ENCODE data around the gene BABAM2. TPM values are rescaled to one million over a fixed set of nuclear protein-coding genes. Genes with fewer than 3 reads are reported as not detected.
"Not testable (repeated sequence)": the region's sequence is repeated elsewhere in the genome, so short reads cannot be mapped to it uniquely, and the experiment has no call there.

BABAM2 gene
- total RNA-seq, 3 donors from 2014 or later = 34.8 to 42.4 (median 41.3) TPM

DNA sequence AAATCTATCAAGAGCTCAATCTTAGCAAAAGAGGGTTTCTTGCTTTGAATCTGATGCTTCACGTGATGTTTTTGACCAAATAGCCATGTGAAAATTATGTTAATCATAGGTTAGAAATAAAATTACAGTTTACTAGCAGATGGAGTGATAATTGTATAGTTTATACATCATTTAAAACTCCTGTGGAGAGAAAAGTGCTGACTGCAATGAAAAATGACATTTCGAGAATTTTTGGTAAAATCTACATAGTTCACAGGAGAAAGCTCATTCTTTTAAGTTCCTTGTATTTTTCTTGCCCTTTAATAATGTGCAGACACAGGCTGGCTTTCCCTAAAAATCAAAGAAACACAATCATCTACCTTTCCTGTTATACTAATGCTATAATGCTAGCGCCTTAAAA is 33.6 kb upstream of the BABAM2 start:
- ATAC-seq = no peak
- no peaks in the 10 kb centered on the region for H3K9me3 ChIP-seq
- intact Hi-C loops (cut with DNase I, micrococcal nuclease) = no loop called here
- no peak for DNase-seq
- no peaks in the 10 kb centered on the region for H3K4me1 ChIP-seq (ENCODE audit: low read depth)
- H3K4me3 ChIP-seq = no peak overlapping the region
- no peaks in the 10 kb centered on the region for H3K36me3 ChIP-seq (ENCODE audit: low read depth)
- TF ChIP-seq, protein P1, sequence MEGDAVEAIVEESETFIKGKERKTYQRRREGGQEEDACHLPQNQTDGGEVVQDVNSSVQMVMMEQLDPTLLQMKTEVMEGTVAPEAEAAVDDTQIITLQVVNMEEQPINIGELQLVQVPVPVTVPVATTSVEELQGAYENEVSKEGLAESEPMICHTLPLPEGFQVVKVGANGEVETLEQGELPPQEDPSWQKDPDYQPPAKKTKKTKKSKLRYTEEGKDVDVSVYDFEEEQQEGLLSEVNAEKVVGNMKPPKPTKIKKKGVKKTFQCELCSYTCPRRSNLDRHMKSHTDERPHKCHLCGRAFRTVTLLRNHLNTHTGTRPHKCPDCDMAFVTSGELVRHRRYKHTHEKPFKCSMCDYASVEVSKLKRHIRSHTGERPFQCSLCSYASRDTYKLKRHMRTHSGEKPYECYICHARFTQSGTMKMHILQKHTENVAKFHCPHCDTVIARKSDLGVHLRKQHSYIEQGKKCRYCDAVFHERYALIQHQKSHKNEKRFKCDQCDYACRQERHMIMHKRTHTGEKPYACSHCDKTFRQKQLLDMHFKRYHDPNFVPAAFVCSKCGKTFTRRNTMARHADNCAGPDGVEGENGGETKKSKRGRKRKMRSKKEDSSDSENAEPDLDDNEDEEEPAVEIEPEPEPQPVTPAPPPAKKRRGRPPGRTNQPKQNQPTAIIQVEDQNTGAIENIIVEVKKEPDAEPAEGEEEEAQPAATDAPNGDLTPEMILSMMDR (IDR thresholded peaks at IDR 0.05) = no peak

DNA sequence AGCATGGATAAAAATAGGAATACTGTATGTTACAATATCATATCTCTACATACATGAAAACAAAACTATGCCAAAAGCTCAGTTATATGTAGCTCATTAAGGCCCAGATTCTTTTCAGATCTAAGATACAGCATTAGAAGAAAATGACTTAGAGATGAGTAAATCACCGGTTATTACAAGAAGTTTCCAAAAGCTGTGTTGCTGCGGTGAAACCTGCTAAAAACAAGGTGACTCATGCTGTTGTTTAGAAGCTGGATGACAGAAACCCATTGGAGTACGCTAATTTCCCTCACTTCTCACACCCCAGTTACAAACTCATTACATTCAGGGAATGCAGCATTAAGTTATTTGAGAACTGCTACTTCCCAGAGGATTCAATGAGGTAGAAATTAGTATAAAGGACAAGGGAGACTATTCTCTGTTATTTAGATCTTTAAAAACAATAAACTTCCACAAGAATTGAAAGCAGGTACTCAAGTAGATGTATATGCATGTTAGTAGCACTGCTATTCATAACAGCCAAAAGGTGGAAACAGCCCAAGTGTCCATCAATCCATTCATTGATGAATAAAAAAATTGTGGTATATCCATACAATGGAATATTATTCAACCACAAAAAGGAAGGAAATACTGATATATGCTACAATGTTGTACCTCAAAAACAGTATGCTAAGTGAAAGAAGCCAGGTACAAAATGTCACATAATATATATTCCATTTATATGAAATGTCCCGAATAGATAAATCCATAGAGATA is 32.9 kb upstream of the BABAM2 start:
- no peaks in the 10 kb centered on the region for H3K36me3 ChIP-seq (ENCODE audit: low read depth)
- no peaks in the 10 kb centered on the region for H3K4me1 ChIP-seq (ENCODE audit: low read depth)
- no peak for DNase-seq
- no peak overlapping the region for H3K4me3 ChIP-seq
- TF ChIP-seq, protein P1 (IDR thresholded peaks at IDR 0.05) = no peak
- ATAC-seq = no peak
- intact Hi-C loops (cut with DNase I, micrococcal nuclease) = no loop called here
- H3K9me3 ChIP-seq = no peaks in the 10 kb centered on the region

DNA sequence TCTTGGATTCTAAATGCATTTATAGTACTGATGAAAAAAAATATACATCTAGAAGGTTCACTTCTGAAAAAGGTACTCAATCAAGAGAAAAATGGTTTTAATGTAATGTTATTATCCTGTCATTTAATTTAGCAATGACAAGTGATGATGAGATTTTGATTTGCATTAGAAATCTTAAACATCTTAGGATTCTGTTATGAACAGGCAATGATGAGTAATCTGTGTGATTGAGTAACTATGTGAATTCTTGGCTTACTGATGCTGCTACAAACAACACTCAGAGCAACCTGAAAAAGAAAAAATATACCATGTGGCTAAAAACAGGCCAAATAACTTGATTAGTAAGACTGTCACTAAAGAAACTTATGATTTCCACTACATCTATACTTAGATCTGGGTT is 30.4 kb upstream of the BABAM2 start:
- H3K9me3 ChIP-seq = no peaks in the 10 kb centered on the region
- TF ChIP-seq, protein P1 (IDR thresholded peaks at IDR 0.05) = no peak
- H3K4me3 ChIP-seq = no peak overlapping the region
- DNase-seq = no peak
- ATAC-seq = no peak
- H3K36me3 ChIP-seq (ENCODE audit: low read depth) = no peaks in the 10 kb centered on the region
- no peaks in the 10 kb centered on the region for H3K4me1 ChIP-seq (ENCODE audit: low read depth)
- intact Hi-C loops (cut with DNase I, micrococcal nuclease) = no loop called here

DNA sequence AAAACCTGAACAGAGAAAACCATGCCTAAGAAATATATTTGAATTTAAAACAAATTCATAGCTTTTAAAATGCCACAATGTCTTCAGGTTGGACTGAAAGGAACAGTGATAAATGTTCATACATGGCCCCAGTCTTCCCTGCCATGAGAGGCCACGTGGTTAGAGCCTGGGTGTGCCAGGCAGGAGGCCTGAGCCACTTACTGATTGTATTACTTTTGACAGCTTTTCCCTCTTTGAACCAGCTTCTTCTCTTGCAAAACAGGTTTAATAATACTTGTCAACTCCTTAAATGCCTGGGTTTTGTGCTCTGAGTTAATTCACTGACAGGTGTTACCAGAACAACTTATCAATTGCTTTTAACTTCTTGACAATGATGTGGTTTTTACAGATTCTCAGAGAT is 27.4 kb upstream of the BABAM2 start:
- Histone ChIP-seq H3K4me1 (ENCODE audit: low read depth) (no peaks in the 10 kb centered on the region), H3K36me3 (ENCODE audit: low read depth) (no peaks in the 10 kb centered on the region), H3K4me3 (no peak overlapping the region), H3K9me3 (no peaks in the 10 kb centered on the region)
- intact Hi-C loops (cut with DNase I, micrococcal nuclease) = no loop called here
- ATAC-seq (no peak), DNase-seq (no peak)
- TF ChIP-seq, protein P1 (IDR thresholded peaks at IDR 0.05) = no peak

DNA sequence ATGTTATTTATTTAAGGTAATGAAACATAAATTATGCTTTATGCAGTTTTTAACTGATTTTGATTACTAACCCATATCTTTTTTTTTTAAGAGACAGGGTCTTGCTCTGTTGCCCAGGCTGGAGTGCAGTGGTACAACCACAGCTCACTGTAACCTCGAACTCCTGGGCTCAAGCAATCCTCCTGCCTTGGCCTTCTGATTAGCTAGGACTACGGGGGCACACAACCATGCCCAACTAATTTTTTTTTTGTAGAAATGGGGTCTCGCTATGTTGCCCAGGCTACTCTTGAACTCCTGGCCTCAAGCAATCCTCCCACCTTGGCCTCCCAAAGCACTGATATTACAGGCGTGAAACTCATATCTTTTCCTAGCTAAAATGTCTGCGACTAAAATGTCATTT is 26.6 kb upstream of the BABAM2 start:
- DNase-seq; H3K36me3 ChIP-seq (ENCODE audit: low read depth); H3K4me1 ChIP-seq (ENCODE audit: low read depth); ATAC-seq; H3K9me3 ChIP-seq; H3K4me3 ChIP-seq; intact Hi-C loops (cut with DNase I, micrococcal nuclease): not testable (repeated sequence)

DNA sequence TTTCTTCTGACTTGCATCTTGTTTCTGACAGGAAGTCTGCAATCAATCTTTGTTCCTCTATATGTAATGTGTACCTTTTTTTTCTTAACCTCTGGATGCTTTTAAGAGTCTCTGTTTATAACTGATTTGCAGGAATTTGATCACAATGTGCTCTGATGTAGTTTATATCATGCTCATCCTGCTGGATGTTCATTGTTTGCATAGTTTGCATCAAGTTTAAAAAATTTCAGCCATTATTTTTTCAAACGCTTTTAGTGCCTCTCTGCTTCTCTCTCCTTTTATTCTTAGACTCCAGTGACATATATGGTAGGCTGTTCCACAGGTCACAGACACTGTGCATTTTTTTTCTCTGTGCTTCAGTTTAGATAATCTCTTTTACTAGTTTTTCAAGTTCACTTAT is 24.3 kb upstream of the BABAM2 start:
- ATAC-seq = no peak
- no peak for DNase-seq
- intact Hi-C loops (cut with DNase I, micrococcal nuclease) = no loop called here
- Histone ChIP-seq H3K9me3 (no peaks in the 10 kb centered on the region), H3K4me1 (ENCODE audit: low read depth) (no peaks in the 10 kb centered on the region), H3K4me3 (no peak overlapping the region), H3K36me3 (ENCODE audit: low read depth) (no peaks in the 10 kb centered on the region)
- TF ChIP-seq, protein P1 (IDR thresholded peaks at IDR 0.05) = no peak

All from mucosa of descending colon (tissue), 3 donors.